Astrocyte (in vitro differentiated cells and primary cell): Measurements from ENCODE around the gene KLHL15.

Source experiments
- CTCF ChIP-seq: IDR thresholded peaks from 2 replicates; pipeline ENCODE4 v1.5.1; 2011; ENCODE audit warnings: low read depth, mild to moderate bottlenecking, inconsistent platforms, low read length, moderate library complexity; ENCODE audit not compliant: insufficient read depth
- EZH2 ChIP-seq: IDR thresholded peaks from 2 replicates; pipeline ENCODE4 v1.6.1; 2012; ENCODE audit warnings: mild to moderate bottlenecking, low read length, inconsistent platforms; ENCODE audit not compliant: insufficient read depth

- no peak for TF ChIP-seq CTCF
- no peak for TF ChIP-seq EZH2
Observed at GRCh38 chrX:24023544-24023943, 3.4 kb downstream of the KLHL15 start.
